HG03565 (cell line): ENCODE data around the gene SSR2.

ENCODE experiments used
- ATAC-seq: cut with Tn5 transposase; IDR thresholded peaks from one replicate; pipeline ENCODE4 v1.9.1; 2021; ENCODE audit warnings: mild to moderate bottlenecking, moderate library complexity; ENCODE audit not compliant: unreplicated experiment

The SSR2 gene

DNA sequence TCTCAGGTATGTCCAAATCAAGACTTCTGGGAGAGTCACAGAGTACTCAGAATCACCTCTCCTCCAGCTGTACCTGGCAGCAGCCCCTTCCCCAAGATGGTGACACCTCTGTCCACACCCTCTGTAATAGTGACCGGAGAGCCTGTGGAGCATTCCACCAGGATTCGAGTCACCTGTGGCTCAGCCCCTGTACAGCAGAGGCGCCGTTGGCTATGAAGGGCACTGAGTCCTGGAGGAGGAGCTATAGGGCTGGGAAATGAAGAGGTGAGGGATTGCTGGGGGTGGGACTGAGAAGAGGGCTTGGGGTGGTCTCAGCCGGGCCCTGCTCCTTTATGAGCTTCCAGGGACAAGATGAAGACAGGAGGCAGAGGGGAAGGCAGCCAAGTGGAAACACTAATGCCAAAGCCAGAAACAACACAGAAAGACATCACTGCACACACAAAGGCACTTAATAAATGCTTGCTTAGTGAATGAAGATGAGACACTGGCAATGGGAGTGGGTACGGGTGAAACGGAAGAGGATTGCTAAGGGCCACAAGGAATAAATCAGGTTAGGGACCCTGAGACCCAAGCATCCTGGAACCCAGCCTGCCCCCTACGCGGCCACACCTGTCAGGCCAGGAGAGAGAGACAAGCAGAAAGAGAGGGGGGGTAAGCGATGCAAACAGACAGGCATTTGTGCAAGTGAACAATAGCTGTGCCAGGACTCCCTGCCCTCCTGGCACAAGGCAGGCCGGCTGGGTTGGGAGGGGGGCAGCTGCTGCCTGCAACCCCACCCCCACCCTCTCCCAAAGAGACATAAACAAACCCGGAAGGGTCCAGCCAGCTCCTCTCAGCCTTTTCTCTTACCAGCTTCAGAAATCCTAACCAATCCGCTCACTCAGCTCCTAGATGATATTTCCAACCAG, 46.3 kb downstream of the SSR2 start:
- ATAC-seq, result no peak

DNA sequence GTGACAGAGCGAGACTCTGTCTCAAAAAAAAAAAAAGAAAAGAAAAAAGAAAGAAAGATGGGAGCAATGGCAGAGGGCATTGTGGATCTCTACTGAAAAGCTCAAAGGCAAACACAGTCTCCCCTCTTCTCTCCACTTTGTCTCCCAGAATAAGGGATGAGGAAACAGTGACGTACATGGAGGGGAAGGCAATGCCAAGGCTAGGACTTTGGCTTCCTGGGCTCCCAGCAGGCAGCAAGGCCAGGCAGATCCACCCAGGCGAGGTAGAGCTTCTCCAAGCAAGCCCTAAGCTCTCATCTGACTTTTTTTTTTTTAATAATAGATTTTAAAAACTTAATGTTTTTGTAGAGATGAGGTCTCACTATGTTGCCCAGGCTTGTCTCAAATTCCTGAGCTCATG, 47.0 kb downstream of the SSR2 start:
- ATAC-seq, result no peak

DNA sequence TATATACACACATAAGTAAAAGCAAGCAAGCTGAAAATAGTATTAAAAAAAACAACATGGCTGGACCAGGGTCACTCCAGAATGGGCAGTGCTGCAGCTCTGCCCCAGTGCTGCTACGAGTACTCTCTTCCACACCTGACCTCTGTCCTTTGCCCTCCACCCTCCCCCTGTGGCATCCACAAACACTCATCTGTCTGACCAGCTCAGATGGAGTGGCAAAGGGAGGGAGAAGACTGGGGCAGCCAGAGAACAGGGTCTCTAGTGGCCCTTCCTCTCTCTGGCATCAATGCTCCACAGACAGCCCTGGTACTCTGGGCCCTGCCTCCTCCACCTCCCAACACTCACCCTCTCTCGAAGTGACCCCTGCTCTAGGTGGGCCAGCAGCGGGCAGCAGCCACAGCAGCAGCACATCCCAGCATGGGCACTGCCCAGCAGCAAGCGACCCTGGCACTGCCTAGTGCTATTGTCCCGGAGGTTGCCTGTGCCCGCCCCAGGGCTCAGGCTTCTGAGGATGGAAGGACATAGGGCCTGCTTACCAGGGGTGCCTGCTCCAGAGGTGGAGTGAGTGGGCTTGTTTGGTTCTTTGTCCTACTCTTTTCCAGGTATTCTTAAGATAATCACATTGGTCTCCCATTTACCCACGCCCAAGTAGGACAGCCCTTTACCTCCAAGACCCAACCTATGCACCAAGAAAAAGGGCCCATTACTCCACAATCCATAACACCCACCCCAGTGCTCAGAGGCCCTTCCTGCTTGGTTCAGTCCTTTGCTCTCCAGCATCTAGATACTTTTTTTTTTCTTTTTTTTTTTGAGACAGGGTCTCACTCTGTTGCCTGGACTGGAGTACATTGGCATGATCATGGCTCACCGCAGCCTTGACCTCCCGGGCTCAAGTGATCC, 48.6 kb downstream of the SSR2 start:
- no peak for ATAC-seq

DNA sequence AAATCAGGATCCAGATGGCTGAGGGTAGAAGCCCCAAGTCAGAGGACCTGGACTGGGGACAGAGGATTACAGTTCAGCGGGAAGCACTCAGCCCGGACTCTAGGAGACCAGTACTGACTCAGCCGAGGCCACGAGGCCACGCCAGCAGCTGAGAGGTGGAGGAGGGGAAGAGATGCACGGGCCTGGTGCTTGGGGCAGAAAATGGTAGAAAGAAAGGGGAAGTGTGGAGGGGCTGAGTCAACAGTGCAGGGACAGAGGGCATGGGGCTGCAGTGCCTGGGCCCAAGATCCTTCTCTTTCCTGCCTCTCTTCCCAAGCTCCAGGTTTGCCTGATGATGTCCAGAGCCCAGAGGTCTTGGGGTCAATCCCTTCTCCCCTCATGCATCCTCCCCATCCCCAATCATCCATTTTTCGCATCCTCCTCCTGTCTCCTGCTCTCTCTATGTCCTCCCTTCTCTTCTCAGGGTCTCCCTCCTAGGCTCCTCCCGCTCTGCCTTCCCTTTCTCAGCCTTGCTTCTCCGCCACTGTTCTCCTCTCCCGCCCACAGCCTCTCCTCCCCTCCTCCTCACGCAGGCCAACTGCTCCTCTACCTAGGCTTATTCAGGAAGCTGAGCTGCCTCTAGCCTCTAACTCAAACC, 50.1 kb downstream of the SSR2 start:
- no peak for ATAC-seq

DNA sequence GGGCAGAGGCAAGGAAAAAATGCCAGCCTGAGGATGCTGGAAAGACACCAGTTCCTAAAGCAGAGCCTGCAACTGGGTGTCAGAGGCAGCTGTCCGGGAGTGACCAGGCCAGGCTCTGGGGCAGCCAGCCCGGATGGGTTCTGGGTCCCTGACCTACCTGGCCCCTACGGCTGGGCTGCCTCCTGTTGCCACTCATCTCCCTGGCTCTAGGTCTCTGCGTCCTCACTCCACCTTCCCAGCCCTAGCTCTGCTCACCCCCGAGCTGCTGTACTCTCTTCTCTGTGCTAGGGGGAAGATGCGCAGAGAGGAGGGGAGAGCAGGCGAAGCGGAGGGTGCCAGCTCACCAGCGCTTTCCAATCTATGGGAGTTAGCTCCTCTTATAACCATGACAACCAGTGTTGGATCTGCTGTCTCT, 51.4 kb downstream of the SSR2 start:
- ATAC-seq, result no peak

- no peak for ATAC-seq
Measured at GRCh38 chr1:155968670-155969069, 52.1 kb downstream of the SSR2 start.

DNA sequence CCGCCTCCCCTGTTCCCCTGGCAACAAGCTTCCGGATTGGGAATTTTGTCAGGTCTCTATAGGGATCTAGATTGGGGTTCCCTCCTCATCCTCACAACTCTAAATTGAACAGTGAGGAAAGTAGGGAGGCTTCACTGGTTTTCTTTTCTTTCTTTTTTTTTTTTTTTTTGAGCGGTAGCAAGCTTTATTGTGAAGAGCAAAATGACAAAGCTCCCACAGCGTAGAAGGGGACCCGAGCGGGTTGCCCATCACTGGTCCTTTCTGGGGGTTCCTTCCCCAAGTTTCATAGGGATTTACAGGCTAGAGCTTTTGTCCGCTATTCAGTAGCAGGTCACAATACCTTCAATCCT, 52.7 kb downstream of the SSR2 start:
- ATAC-seq, result no peak

DNA sequence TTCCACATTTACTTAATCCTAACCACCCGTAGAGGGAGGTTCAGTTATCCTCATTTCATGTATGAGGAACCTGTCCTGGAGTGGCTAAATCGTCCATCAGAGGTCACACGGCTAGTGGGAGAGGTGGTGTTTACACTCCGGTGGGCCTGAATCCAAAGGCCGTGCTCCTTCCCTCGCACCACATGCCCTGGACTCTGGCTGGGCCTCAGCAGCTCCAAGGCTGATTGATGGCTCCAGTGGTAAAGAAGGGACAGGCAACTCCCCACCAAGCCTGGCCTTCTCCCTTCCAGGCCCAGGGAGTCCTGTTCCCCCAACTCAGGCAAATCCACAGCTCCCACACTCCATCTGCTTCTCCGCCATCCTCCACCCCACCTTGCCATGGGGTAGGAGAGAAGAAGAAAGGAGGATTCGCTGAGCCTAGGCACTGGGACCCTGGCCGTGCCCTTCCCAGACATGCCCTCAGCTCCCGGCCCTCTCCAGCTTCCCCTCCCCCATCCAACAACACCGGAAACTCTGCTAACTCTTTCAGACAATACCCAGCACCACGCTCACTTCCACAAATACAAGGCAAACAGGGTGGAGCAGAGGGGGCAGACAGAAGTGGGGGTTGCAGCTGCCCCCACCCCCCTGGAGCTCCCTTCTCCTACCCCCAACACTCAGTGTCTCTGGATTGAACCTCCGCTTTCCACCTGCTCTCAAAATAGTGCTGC, 53.3 kb downstream of the SSR2 start:
- ATAC-seq, result no peak

- no peak for ATAC-seq
Measured at GRCh38 chr1:155966750-155967149, 54.0 kb downstream of the SSR2 start.

DNA sequence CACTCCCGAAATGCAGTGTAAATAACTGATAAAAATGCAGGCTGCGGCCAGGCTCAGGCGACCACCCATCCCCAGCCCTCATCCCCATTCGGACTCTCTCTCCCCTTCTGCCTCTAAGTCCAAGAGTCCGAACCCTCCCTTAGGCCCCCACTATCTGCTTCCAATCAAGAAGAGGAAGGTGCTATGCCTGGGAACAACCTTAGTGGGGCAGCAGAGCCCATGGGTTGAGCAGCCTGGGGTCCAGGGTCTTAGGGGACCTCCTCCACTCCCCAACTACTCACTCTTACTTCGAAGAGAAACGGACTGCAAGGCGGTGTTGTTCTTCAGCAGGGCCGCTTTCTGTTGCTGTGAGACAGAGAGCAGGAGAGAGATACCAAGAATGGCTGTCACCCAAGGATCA, 54.6 kb downstream of the SSR2 start:
- ATAC-seq, result no peak

- ATAC-seq, result no peak
Measured at GRCh38 chr1:155964193-155964592, 56.6 kb downstream of the SSR2 start.

DNA sequence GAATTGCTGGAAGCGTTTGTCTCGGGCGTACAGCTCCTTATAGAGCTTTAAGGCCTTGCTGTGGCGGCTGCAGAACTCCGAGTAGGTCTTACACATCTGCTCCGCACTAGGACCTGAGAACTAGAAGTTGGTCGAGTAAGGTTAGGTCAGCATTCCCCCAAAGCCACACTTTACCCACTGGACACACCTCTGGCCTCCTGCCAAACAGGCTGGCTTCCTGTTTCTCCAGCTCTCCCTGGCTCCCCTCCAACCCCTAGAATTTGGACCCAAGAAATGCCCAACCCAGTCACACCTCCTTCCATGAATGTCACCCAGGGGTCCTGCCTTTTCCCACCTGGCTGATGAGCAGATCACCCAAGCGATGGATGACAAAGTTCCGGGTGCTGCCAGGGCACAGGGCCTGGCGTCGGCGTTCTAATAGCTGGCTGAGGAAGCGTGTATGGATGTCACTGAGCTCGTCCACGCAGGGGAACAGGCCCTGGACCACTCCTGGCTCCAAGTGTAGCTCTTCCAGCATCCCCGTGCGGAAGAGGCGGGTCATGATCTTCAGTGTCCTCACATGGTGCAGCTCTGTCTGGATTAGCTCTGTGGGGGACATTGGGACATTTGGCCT, 58.0 kb downstream of the SSR2 start:
- ATAC-seq, result no peak

DNA sequence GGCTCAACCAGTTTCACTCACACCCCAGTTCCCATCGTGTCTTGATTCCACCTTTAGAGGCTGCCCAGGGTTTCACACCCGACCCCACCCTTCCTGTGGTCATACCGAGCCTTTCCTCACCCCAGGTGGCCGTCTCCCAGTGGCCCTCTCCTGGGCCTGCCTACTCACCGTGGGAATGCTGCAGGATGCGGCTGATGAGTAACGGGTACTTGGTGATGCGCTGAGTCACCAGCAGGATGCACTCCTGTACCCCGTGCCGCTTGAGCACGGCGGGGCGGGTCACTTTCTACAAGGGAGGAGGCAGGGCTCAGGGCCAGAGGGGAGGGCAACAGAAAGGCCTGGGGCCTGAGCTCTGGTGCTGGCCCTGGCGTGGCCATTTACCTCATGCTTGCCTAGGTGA, 58.8 kb downstream of the SSR2 start:
- no peak for ATAC-seq

DNA sequence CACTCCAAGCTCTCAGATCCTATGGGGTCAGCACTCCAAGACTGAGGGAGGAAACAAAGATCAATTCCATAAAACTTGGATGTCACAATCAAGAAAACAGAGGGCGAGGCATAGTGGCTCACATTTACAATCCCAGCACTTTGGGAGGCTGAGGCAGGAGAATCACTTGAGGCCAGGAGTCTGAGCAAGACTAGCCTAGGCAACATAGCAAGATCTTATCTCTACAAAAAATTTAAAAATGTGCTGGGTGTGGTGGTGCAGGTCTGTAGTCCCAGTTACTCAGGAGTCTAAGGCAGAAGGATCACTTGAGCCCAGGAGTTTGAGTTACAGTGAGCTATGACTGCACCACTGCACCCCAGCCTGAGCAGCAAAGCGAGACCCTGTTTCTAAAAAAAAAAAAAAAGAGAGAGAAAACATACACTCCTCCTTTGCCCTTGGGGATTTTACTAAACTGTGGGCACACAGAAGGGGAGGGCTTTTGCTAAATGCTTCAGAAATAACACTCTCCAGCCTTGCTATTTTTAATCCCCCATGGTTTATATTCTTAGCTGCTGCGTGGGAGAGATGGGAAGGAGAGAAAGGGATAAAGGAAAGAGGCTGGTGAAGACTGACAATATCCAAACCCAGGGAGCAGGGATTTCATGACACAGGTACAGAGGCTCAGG, 60.5 kb downstream of the SSR2 start:
- ATAC-seq, result no peak
